Measurements from ENCODE around the gene FANCI.

FANCI gene

GRCh38 chr15:89308236-89308635 lies 64.5 kb downstream of the FANCI start:
- no peak for DNase-seq

- DNase-seq: no peak
Observed at GRCh38 chr15:89309993-89310392, 66.2 kb downstream of the FANCI start.

GRCh38 chr15:89315375-89315929 lies 71.7 kb downstream of the FANCI start:
- DNase-seq: no peak

GRCh38 chr15:89316504-89316903 lies 72.7 kb downstream of the FANCI start:
- DNase-seq: no peak

- DNase-seq: no peak
Observed at GRCh38 chr15:89317186-89317720, 73.5 kb downstream of the FANCI start.

- DNase-seq: no peak
Observed at GRCh38 chr15:89319678-89320077, 75.9 kb downstream of the FANCI start.

- no peak for DNase-seq
Observed at GRCh38 chr15:89320200-89320599, 76.4 kb downstream of the FANCI start.

- no peak for DNase-seq
Observed at GRCh38 chr15:89321521-89322410, 78.0 kb downstream of the FANCI start.

GRCh38 chr15:89322822-89323221 lies 79.0 kb downstream of the FANCI start:
- no peak for DNase-seq

- DNase-seq: no peak
Observed at GRCh38 chr15:89323825-89324224, 80.0 kb downstream of the FANCI start.

- DNase-seq: no peak
Observed at GRCh38 chr15:89325039-89325803, 81.4 kb downstream of the FANCI start.

- DNase-seq: no peak
Observed at GRCh38 chr15:89326316-89326715, 82.5 kb downstream of the FANCI start.

- DNase-seq: no peak
Observed at GRCh38 chr15:89327113-89327512, 83.3 kb downstream of the FANCI start.

- no peak for DNase-seq
Observed at GRCh38 chr15:89328398-89329254, 84.8 kb downstream of the FANCI start.

GRCh38 chr15:89329329-89330084 lies 85.7 kb downstream of the FANCI start:
- DNase-seq: no peak

GRCh38 chr15:89330119-89330518 lies 86.3 kb downstream of the FANCI start:
- DNase-seq: no peak

- no peak for DNase-seq
Observed at GRCh38 chr15:89330881-89331595, 87.3 kb downstream of the FANCI start.

GRCh38 chr15:89332446-89332845 lies 88.7 kb downstream of the FANCI start:
- no peak for DNase-seq

GRCh38 chr15:89333011-89333860 lies 89.5 kb downstream of the FANCI start:
- DNase-seq: no peak

- DNase-seq: no peak
Observed at GRCh38 chr15:89333959-89334509, 90.3 kb downstream of the FANCI start.
